Activated T-cell treated with anti-CD3 and anti-CD28 coated beads, Interleukin-2, amount 50 U/mL, for 72 hours (primary cell): ENCODE data around the gene TEX19. TPM values are rescaled to one million over a fixed set of nuclear protein-coding genes. Genes with fewer than 3 reads are reported as not detected.
"Not testable (repeated sequence)": the region's sequence is repeated elsewhere in the genome, so short reads cannot be mapped to it uniquely, and the experiment has no call there.

Experiments
- ATAC-seq, 2 donors: fragments of 150-1000 bp; cut with Tn5 transposase; replicated peaks in 1 of 2; 2 replicates each; pipeline ENCODE4 v1.10.0; 2021; ENCODE audit warnings: moderate library complexity in 2 of 2, mild to moderate bottlenecking in 1 of 2
- DNase-seq, 2 donors: peaks; one replicate each; pipeline ENCODE4 v3.0.0; 2021 to 2022; ENCODE audit warnings: mixed read lengths in 1 of 2
- H3K27ac Mint-ChIP-seq: one replicate; pipeline ENCODE4 v1.8.0; 2022; ENCODE audit warnings: mild to moderate bottlenecking, moderate library complexity, mixed read lengths
- H3K27me3 Mint-ChIP-seq: one replicate; pipeline ENCODE4 v1.8.0; 2022; ENCODE audit warnings: low read depth, mixed read lengths
- H3K36me3 Mint-ChIP-seq, 2 donors: one replicate each; pipeline ENCODE4 v1.8.0; 2022; ENCODE audit warnings: mixed read lengths in 2 of 2, mild to moderate bottlenecking in 1 of 2; ENCODE audit not compliant: insufficient read depth in 2 of 2
- H3K4me1 Mint-ChIP-seq: one replicate; pipeline ENCODE4 v1.8.0; 2022; ENCODE audit warnings: low read depth, mixed read lengths
- H3K4me3 Mint-ChIP-seq, 2 donors: one replicate each; pipeline ENCODE4 v1.8.0; 2022; ENCODE audit warnings: mild to moderate bottlenecking in 2 of 2, mixed read lengths in 2 of 2, moderate library complexity in 2 of 2
- H3K9me3 Mint-ChIP-seq, 2 donors: one replicate each; pipeline ENCODE4 v1.8.0; 2022; ENCODE audit warnings: mixed read lengths in 2 of 2
- total RNA-seq, 2 donors: library from RNA; stranded (reverse); gene quantifications; one replicate each; pipeline ENCODE4 v1.2.3, GENCODE V29; 2022

The TEX19 gene
- total RNA-seq, 2 donors from 2014 or later, result 0.17 TPM; not detected in 1

GRCh38 chr17:82350182-82351030 is 8.6 kb upstream of the TEX19 start:
- ATAC-seq, result peak; percentile 58 to 59
- DNase-seq, result peak; percentile 59 to 67
- no peaks in the 10 kb centered on the region for H3K9me3 Mint-ChIP-seq

GRCh38 chr17:82351254-82351712 is 7.8 kb upstream of the TEX19 start:
- DNase-seq (no peak), ATAC-seq (peak in 1 of 2 donors; percentile 16)
- H3K4me1 Mint-ChIP-seq, result peaks cover 18% of the 10 kb centered on the region
- peaks cover 4% of the 10 kb centered on the region for H3K27me3 Mint-ChIP-seq
- no peak overlapping the region for H3K27ac Mint-ChIP-seq
- H3K4me3 Mint-ChIP-seq, result no peak overlapping the region
- H3K9me3 Mint-ChIP-seq, result no peaks in the 10 kb centered on the region
- no peaks in the 10 kb centered on the region for H3K36me3 Mint-ChIP-seq

More at GRCh38 chr17:82350182-82351030, 8.6 kb upstream of the TEX19 start:
- H3K27ac Mint-ChIP-seq, result no peak overlapping the region
- peaks cover 18% of the 10 kb centered on the region for H3K4me1 Mint-ChIP-seq
- H3K4me3 Mint-ChIP-seq, result no peak overlapping the region
- peaks cover 6% of the 10 kb centered on the region for H3K27me3 Mint-ChIP-seq
- H3K36me3 Mint-ChIP-seq, result no peaks in the 10 kb centered on the region

- DNase-seq (peak; percentile 81 to 86), ATAC-seq (peak; percentile 85)
- Mint-ChIP-seq H3K4me1 (peaks cover 18% of the 10 kb centered on the region), H3K27me3 (no peaks in the 10 kb centered on the region), H3K4me3 (no peak overlapping the region), H3K9me3 (no peaks in the 10 kb centered on the region), H3K27ac (no peak overlapping the region), H3K36me3 (no peaks in the 10 kb centered on the region)
Measured at GRCh38 chr17:82351713-82352488, 7.1 kb upstream of the TEX19 start.

DNA sequence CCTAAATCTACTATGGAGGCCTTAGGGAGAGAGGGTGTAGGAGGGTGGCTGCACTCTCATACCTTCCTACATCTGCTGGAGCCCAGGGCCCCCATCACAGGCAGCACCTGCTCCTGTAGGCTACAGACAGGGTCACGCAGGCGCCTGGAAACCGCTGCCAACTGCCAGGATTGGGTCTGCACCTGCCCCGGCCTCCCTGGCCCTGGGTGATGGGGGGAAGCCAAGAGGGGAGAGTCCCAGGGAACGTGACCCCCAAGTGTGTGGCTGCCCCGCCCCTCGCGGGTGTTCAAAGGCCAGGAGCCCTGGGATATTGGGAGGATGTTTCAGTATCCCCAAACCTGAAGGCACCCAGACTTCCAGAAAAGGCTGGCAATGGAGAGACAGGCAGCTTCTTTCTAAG is 5.6 kb upstream of the TEX19 start:
- Mint-ChIP-seq H3K9me3 (no peaks in the 10 kb centered on the region), H3K27me3 (peaks cover 6% of the 10 kb centered on the region), H3K36me3 (no peaks in the 10 kb centered on the region), H3K4me1 (peaks cover 21% of the 10 kb centered on the region), H3K27ac (no peak overlapping the region), H3K4me3 (no peak overlapping the region)
- ATAC-seq (no peak), DNase-seq (no peak)

DNA sequence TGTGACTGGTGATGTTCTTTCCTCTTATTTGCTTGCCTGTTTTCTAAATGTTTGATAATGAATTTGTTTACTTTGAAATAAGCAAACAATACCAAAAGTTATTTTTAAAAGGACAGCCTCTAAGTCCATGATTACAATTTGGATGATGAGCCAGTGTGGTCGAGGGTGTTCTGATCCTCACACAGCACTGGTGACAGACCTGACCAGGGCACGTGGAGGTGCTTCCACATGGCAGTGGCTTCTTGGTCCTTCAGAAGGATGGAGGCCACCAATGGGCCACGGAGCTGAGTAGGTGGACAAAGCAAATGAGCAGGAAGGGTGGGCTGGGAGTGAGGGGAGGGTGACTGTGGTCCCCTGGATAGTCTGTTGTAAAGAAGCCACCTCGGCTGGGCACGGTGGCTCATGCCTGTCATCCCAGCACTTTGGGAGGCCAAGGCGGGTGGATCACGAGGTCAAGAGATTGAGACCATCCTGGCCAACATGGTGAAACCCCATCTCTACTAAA is 4.2 kb upstream of the TEX19 start:
- Mint-ChIP-seq H3K27me3 (peaks cover 11% of the 10 kb centered on the region), H3K9me3 (no peaks in the 10 kb centered on the region), H3K4me3 (no peak overlapping the region), H3K36me3 (no peaks in the 10 kb centered on the region), H3K4me1 (peaks cover 26% of the 10 kb centered on the region), H3K27ac (no peak overlapping the region)
- DNase-seq, result no peak
- no peak for ATAC-seq

GRCh38 chr17:82355770-82356427 is 3.1 kb upstream of the TEX19 start:
- ATAC-seq (no peak), DNase-seq (no peak)
- H3K9me3 Mint-ChIP-seq, result no peaks in the 10 kb centered on the region
- no peak overlapping the region for H3K4me3 Mint-ChIP-seq
- H3K27me3 Mint-ChIP-seq, result peaks cover 11% of the 10 kb centered on the region
- peaks cover 21% of the 10 kb centered on the region for H3K4me1 Mint-ChIP-seq
- H3K36me3 Mint-ChIP-seq, result no peaks in the 10 kb centered on the region
- no peak overlapping the region for H3K27ac Mint-ChIP-seq

GRCh38 chr17:82356845-82357355 is 2.1 kb upstream of the TEX19 start:
- ATAC-seq, result no peak
- Mint-ChIP-seq H3K4me3 (no peak overlapping the region), H3K27ac (no peak overlapping the region), H3K36me3 (no peaks in the 10 kb centered on the region), H3K4me1 (peaks cover 13% of the 10 kb centered on the region), H3K27me3 (peaks cover 11% of the 10 kb centered on the region), H3K9me3 (no peaks in the 10 kb centered on the region)
- DNase-seq, result no peak

DNA sequence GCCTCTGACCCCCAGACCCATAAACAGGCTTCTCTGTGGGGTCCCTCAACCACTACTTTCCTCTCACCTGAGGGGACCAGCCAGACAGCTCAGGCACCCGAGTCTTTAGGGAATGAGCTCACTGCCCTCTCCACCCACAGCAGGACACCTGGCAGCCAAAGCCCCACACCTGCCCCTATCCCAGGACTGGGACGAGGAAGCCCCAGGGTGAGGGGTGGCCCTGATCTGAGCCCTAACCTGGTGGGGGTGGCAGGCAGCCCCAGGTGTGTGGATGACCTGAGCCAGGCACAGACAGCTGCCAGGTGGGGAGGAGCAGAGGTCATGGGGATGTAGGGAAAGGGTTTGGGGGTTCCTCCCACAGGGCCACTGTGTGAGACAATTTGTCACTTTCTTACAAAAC is 1.7 kb upstream of the TEX19 start:
- ATAC-seq (peak in 1 of 2 donors; percentile 21), DNase-seq (no peak)
- Mint-ChIP-seq H3K36me3 (no peaks in the 10 kb centered on the region), H3K27me3 (peaks cover 11% of the 10 kb centered on the region), H3K9me3 (no peaks in the 10 kb centered on the region), H3K4me1 (peaks cover 8% of the 10 kb centered on the region), H3K4me3 (no peak overlapping the region), H3K27ac (no peak overlapping the region)

DNA sequence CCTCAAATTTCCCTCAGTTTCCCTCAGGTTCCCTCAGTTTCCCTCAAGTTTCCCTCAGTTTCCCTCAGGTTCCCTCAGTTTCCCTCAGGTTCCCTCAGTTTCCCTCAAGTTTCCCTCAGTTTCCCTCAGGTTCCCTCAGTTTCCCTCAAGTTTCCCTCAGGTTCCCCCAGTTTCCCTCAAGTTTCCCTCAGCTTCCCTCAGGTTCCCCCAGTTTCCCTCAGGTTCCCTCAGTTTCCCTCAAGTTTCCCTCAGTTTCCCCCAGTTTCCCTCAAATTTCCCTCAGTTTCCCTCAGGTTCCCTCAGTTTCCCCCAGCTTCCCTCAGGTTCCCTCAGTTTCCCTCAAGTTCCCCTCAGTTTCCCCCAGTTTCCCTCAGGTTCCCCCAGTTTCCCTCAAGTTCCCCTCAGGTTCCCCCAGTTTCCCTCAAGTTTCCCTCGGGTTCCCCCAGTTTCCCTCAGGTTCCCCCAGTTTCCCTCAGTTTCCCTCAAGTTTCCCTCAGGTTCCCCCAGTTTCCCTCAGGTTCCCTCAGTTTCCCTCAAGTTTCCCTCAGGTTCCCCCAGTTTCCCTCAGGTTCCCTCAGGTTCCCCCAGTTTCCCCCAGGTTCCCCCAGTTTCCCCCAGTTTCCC is 516 bp downstream of the TEX19 start:
- not testable (repeated sequence) for H3K27ac Mint-ChIP-seq, ATAC-seq, H3K36me3 Mint-ChIP-seq, H3K9me3 Mint-ChIP-seq, DNase-seq, H3K4me3 Mint-ChIP-seq, H3K4me1 Mint-ChIP-seq
- peaks cover 11% of the 10 kb centered on the region for H3K27me3 Mint-ChIP-seq

DNA sequence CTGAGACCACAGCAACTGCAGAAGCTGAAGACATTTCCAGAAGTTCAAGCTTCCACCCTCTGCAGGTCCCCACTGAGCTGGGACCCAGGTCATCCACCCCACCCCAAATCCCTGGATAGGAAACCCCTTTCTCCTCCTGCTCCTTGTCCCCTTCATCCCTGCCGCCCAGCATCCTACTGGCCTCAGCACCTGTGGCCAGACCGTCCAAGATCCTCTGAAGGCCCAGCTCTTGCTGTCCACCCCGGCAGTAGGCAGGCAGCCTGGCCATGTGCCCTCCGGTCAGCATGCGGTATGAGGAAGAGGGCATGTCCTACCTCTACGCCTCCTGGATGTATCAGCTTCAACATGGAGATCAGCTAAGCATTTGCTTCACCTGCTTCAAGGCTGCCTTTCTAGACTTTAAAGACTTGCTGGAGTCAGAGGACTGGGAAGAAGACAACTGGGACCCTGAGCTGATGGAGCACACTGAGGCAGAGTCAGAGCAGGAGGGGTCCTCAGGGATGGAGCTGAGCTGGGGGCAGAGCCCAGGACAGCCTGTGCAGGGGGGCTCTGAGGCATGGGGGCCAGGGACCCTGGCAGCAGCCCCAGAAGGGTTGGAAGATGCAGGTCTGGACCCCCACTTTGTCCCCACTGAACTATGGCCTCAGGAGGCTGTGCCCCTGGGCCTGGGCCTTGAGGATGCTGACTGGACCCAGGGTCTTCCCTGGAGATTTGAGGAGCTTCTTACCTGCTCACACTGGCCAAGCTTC is 3.0 kb downstream of the TEX19 start:
- peaks cover 14% of the 10 kb centered on the region for H3K27me3 Mint-ChIP-seq
- H3K9me3 Mint-ChIP-seq, result no peaks in the 10 kb centered on the region
- H3K27ac Mint-ChIP-seq, result no peak overlapping the region
- no peaks in the 10 kb centered on the region for H3K36me3 Mint-ChIP-seq
- ATAC-seq (no peak), DNase-seq (no peak)
- H3K4me3 Mint-ChIP-seq, result no peak overlapping the region
- H3K4me1 Mint-ChIP-seq, result peaks cover 8% of the 10 kb centered on the region

DNA sequence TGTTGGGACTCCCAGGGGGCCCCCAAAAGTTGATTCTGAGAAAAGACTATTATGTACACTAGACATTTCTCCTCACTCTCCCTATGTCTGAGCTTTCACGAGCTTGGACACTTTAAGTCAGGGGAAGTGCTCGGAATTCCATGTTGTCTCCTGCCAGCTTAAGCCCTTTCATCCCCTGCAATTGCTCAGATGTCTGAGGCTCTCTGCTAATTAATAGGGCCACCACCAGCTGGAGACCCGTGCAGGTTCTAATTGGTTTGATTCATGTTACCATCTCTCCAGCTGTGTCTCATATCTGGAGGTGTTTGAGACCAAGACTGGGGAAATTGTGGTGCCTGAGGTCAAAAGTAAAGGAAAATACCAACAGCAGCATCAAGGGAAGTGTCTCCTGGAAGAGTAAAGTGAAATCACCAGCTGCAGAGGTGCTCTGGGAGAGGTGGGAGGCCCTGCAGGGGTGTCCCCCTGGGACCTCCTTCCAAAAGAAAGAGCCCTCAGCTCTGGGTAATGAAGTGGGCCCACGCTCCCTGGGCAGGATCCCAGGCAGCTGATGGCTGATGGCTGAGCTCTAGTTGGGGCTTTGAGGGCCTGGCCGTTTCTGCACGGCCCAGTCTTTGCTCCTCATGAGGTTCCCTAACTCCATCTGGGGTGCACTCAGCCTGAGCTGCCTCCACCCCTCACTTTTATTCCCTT is 6.7 kb downstream of the TEX19 start:
- H3K27ac Mint-ChIP-seq, result no peak overlapping the region
- DNase-seq (no peak), ATAC-seq (no peak)
- peaks cover 5% of the 10 kb centered on the region for H3K4me1 Mint-ChIP-seq
- H3K27me3 Mint-ChIP-seq, result peaks cover 27% of the 10 kb centered on the region
- no peaks in the 10 kb centered on the region for H3K36me3 Mint-ChIP-seq
- H3K9me3 Mint-ChIP-seq, result no peaks in the 10 kb centered on the region
- H3K4me3 Mint-ChIP-seq, result no peak overlapping the region
